ENCODE measurements around the gene MGRN1.
"Not testable (repeated sequence)": the region's sequence is repeated elsewhere in the genome, so short reads cannot be mapped to it uniquely, and the experiment has no call there.

MGRN1 gene

DNA sequence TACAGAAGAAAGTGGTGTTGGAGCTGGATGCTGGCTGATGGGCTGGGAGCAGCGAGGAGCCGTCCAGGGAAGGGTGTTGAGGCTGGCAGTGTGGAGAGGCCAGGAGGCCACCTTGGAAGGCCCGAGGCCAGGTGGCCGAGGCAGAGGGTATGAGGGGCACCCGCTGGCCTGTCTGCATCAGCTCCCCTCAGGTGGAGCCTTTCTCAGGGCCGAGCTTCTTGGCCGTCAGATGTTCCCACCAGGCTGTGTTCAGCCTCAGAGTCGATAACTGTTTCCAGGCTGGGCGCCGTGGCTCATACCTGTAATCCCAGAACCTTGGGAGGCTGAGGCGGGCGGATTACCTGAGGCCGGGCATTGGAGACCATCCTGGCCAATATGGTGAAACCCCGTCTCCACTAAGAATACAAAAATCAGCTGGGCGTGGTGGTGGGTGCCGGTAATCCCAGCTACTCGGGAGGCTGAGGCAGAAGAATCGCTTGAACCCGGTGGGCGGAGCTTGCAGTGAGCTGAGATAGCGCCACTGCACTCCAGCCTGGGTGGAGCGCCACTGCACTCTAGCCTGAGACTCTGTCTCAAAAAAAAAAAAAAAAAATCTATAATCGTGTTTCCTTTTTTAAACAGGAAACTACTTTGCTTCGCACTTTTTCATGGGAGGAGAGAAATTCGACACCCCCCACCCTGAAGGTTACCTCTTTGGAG is 25.3 kb downstream of the MGRN1 start:
- TF ChIP-seq, protein P1, sequence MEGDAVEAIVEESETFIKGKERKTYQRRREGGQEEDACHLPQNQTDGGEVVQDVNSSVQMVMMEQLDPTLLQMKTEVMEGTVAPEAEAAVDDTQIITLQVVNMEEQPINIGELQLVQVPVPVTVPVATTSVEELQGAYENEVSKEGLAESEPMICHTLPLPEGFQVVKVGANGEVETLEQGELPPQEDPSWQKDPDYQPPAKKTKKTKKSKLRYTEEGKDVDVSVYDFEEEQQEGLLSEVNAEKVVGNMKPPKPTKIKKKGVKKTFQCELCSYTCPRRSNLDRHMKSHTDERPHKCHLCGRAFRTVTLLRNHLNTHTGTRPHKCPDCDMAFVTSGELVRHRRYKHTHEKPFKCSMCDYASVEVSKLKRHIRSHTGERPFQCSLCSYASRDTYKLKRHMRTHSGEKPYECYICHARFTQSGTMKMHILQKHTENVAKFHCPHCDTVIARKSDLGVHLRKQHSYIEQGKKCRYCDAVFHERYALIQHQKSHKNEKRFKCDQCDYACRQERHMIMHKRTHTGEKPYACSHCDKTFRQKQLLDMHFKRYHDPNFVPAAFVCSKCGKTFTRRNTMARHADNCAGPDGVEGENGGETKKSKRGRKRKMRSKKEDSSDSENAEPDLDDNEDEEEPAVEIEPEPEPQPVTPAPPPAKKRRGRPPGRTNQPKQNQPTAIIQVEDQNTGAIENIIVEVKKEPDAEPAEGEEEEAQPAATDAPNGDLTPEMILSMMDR (IDR thresholded peaks at IDR 0.05; ENCODE audit: borderline replicate concordance, control extremely low read depth, extremely low read depth, insufficient read depth, missing control alignments), result no peak
- in situ Hi-C loops (cut with MboI; ENCODE audit: low sequenced_read_pairs, unreplicated experiment), result no loop called here
- DNase-seq (ENCODE audit: low spot score), result no peak

DNA sequence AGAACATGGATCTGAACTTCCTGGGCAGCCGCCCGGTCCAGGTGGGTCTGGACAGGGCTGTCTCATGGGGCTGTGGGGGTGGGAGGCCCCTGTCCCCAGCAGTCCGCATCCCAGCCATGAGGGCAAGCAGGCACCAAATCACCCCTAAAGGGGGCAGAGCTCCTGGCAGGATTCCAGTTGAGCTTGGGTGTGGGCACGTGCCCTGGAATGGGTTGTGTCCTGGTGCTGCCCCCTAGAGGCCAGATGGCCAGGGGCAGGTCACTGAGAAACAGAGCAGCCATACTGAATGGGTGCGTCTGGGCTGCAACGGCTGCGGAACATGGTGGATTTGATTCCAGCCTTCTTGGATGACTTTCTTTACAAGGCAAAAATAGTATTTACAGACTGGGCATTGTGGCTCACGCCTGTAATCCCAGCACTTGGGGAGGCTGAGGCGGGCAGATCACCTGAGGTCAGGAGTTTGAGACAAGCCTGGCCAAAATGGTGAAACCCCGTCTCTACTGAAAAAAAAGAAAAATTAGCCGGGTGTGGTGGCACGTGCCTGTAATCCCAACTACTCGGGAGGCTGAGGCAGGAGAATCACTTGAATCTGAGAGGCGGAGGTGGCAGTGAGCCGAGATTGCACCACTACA is 25.9 kb downstream of the MGRN1 start:
- TF ChIP-seq, protein P1 (IDR thresholded peaks at IDR 0.05; ENCODE audit: borderline replicate concordance, control extremely low read depth, extremely low read depth, insufficient read depth, missing control alignments), result peak; percentile 88
- DNase-seq (ENCODE audit: low spot score), result peak; percentile 86
- in situ Hi-C loops (cut with MboI; ENCODE audit: low sequenced_read_pairs, unreplicated experiment), result not testable (repeated sequence)

DNA sequence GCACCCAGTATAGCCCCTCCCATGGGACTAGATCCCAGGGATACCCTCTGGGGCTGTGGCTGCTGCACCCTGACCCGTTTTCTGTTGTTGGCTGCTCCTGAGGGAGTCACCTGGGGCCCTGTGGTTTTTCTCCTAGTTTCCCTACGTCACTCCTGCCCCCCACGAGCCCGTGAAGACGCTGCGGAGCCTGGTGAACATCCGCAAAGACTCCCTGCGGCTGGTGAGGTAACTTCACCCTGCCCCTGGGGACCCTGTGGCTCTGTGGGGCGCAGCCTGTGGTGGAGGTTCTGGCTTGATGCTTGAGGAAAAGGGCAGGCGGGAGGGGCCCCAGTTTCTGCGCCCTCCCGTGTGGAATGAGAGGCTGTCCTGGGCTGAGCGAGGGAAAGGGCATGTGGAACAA is 27.2 kb downstream of the MGRN1 start:
- TF ChIP-seq, protein P1 (IDR thresholded peaks at IDR 0.05; ENCODE audit: borderline replicate concordance, control extremely low read depth, extremely low read depth, insufficient read depth, missing control alignments), result no peak
- DNase-seq (ENCODE audit: low spot score), result no peak
- in situ Hi-C loops (cut with MboI; ENCODE audit: low sequenced_read_pairs, unreplicated experiment), result no loop called here

DNA sequence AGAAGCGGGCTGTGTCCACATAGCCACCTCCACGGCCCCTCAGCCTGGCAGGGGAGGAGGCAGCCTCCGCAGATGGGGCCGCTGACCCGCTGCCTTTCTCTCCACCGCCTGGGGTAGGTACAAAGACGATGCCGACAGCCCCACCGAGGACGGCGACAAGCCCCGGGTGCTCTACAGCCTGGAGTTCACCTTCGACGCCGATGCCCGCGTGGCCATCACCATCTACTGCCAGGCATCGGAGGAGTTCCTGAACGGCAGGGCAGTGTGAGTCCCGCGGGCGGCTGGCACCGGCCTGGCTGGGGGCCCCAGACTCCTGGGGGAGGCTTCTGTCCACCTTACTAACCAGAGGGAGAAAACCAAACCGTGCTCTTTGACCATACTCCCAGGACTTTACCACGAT is 27.9 kb downstream of the MGRN1 start:
- TF ChIP-seq, protein P1 (IDR thresholded peaks at IDR 0.05; ENCODE audit: borderline replicate concordance, control extremely low read depth, extremely low read depth, insufficient read depth, missing control alignments), result no peak
- DNase-seq (ENCODE audit: low spot score), result no peak
- in situ Hi-C loops (cut with MboI; ENCODE audit: low sequenced_read_pairs, unreplicated experiment), result no loop called here

DNA sequence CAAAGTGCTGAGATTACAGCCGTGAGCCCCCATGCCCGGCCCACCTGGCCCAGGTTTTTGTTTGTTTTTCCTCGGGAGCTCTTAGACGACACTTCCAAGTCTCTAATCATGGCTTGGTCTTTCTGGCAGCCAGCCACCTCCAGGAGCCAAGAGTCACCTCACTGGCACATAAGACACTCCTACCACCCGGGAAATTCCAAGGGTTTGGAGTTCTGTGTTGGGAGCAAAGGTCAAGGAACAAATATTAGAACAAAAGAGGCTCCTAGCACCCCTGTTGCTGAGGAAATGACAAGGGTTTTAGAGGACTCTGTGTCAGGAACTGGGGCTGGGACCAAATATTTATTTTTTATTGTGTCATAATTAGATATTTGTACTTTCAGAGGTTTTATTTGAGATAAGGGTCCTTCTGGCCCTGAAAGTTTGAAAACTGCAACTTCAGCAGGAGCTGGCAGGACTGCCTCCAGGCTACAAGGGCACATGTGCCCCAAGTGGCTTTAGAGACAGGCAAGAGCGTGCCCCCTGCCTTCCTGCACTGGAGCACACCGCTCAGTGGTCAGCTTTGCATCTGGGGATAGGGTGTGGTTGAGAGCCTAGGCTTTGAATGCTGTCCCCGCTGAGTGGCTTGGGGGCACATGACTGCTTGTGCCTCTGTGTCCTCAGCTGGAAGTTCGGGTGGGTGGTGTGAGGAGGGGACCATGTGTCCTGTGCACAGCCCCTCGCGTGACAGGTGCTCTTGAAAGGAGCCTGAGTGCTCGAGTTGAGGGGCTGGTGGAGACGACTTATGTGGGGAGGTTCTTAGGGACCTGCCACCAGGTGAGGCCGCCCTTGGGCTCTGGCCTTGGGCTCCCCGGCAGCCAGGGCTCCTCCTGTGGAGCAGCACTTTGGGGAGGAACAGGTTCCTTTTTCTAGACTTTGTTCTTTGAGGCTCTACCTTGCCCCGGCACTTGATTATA is 29.7 kb downstream of the MGRN1 start:
- TF ChIP-seq, protein P1 (IDR thresholded peaks at IDR 0.05; ENCODE audit: borderline replicate concordance, control extremely low read depth, extremely low read depth, insufficient read depth, missing control alignments), result no peak
- in situ Hi-C loops (cut with MboI; ENCODE audit: low sequenced_read_pairs, unreplicated experiment), result no loop called here
- no peak for DNase-seq (ENCODE audit: low spot score)

DNA sequence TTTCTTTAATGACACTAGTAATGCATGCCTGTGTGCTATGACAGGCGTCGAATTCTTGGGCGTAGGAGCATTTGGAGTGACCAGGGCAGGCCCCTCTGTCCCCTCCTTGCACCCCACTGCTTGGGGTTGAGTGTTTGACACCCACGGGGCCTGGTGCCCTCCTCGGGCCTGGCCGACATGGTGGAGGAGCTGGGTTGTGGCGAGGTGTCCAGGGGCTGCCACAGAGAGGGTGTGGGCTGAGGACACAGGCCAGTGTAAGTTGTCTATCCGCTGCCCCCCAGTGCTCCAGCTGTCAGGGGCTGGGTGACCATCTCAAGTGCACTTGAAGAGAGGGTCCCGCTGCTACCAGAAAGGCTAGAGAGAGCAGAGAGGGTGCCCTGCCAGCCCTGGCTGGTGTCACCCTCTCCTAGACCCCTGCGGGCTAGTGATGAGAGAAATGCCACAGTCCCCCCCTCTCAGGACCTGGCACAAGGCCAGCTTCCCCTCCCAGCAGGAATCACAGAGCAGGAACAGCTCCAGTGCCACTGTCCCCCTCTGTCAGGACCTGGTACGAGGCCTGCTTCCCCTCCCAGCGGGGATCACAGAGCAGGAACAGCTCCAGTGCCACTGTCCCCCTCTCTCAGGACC is 30.5 kb downstream of the MGRN1 start:
- TF ChIP-seq, protein P1 (IDR thresholded peaks at IDR 0.05; ENCODE audit: borderline replicate concordance, control extremely low read depth, extremely low read depth, insufficient read depth, missing control alignments), result no peak
- DNase-seq (ENCODE audit: low spot score), result no peak
- in situ Hi-C loops (cut with MboI; ENCODE audit: low sequenced_read_pairs, unreplicated experiment), result no loop called here

Data from GM13976 (cell line).